NCI-H774 (cell line): ENCODE measurements around the gene ATP2C2.
"Not testable (repeated sequence)": the region's sequence is repeated elsewhere in the genome, so short reads cannot be mapped to it uniquely, and the experiment has no call there.

Experiments used
- DNase-seq: peaks from one replicate; lab custom pipeline; 2025; lab: John Stamatoyannopoulos, UW

Gene ATP2C2

DNA sequence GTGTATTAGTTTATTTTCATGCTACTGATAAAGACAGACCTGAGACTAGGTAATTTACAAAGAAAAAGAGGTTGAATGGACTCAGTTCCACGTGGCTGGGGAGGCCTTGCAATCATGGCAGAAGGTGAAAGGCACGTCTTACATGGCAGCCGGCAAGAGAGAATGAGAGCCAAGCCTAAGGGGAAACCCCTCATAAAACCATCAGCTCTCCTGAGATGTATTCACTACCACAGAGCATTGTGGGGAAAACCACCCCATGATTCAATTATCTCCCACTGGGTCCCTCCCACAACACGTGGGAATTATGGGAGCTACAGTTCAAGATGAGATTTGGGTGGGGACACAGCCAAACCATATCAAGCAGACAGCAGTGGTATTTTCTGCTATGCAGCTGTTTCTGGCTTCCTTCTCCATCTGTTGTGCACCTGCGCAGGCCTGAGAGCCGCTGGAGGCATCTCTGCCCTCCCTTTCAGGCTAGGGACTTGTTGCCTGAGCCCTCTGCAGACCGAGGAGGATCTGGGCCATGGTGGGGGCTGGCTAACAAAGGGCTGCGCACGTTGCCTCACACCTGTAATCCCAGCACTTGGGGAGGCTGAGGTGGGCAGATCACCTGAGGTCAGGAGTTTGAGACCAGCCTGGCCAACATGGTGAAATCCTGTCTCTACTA lies 82.8 kb downstream of the ATP2C2 start:
- not testable (repeated sequence) for DNase-seq

DNA sequence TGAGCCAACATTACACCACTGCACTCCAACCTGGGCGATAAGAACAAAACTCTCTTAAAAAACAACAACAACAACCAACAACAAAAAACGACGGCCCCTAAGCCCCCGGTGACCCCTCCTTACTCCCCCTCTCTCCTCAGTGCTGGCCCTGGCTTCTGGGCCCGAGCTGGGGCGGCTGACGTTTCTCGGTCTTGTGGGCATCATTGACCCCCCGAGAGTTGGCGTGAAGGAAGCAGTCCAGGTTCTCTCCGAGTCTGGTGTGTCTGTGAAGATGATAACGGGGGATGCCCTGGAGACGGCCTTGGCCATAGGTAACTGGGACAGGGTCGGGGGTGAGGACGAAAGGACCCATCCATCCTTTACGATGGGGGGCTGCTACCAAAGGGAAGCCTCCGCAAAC lies 83.4 kb downstream of the ATP2C2 start:
- DNase-seq, result no peak

- no peak for DNase-seq
Observed at GRCh38 chr16:84453061-84453752, 84.9 kb downstream of the ATP2C2 start.

DNA sequence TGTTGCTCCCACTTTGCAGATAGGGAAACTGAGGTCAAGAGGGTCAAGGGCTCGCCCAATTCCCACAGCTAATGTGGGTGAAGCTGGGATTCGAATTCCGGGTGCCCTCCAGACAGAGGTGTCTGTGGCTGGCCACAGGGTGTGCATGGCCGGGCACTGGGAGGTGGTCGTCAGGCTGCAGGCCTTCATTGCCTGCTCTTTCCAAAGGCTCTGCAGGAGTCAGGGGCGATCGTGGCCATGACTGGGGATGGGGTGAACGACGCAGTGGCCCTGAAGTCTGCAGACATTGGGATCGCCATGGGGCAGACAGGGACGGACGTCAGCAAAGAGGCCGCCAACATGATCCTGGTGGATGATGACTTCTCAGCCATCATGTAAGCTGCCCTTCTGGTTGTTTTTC lies 86.3 kb downstream of the ATP2C2 start:
- DNase-seq, result no peak

GRCh38 chr16:84455031-84455430 lies 86.7 kb downstream of the ATP2C2 start:
- DNase-seq, result no peak

DNA sequence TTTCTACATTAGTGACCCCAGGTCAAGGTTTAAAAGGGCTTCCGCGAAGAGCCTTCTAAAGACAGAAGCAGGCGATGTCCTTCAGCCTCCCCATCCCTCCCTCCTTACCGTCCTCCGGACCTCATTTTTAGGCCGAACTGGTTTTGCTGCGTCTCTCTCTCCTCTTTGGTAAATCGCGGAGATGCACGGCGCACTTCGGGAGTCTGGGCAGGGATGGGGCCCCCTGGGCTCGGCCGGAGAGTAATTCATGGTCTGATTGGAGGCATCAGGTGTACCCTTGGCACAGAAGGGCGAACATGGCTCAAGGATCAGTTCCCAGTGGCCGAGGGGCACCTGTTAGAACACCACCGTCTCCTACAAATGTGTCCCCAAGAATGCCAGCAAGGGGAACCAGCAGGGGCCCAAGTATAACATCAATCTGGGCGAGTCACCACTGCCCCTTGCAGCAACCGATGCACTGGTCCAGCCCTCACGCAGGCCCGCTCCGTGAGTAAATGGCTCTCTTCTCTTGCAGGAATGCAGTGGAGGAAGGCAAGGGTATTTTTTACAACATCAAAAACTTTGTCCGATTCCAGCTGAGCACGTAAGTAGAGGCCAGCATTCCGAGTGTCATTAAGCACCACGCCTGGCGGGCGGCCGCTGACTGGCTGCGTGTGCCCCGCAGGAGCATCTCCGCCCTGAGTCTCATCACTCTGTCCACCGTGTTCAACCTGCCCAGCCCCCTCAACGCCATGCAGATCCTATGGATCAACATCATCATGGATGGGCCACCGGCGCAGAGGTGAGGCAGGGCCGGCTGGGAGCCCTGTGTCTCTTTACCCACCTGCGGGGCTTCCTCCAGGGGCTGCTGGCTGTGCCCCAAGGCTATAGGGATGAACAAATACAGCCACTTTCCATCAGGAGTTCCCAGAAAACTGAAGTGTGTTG lies 90.5 kb downstream of the ATP2C2 start:
- no peak for DNase-seq

DNA sequence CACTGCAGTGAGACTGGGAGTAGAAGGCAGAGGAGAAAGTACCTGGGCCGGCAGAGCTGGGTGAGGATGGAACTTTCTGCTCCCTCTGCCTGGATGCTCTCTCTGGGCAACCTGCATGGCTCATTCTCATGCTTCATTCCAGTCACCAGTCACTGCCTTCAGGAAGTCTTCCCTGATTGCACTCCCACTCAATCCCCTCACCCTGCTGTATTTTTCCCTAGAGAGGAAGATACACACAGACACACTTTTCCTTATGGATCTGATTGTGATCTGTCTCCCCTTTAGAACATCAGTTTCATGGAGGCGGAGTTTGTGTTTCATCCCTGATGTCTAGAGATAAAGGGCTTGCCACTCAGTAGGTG lies 91.2 kb downstream of the ATP2C2 start:
- no peak for DNase-seq

DNA sequence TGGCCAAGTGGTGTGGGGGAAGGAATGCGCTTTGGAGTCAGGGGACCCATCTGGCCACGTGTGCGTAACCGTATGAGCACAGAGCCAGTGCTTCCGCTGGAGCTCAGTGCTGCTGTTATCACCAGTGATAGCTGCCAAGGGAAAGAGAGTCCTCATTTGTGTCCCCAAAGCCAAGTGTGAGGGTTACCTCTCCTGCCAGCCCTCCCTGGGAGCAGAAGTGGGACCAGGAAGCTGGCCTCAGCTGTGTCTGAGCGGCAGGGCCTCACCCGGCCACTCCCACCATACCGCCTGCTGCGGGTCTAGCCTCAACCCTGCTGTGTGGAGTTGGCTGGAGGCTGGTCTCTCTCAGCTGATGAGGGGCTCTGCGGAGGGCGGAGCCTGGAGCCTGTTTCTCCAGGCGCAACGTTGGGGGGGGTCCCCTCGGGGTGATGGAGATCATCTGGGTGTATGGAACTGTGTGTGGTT lies 91.6 kb downstream of the ATP2C2 start:
- DNase-seq, result no peak

- no peak for DNase-seq
Observed at GRCh38 chr16:84460406-84461028, 92.2 kb downstream of the ATP2C2 start.

- DNase-seq, result no peak
Observed at GRCh38 chr16:84461029-84461412, 92.7 kb downstream of the ATP2C2 start.

DNA sequence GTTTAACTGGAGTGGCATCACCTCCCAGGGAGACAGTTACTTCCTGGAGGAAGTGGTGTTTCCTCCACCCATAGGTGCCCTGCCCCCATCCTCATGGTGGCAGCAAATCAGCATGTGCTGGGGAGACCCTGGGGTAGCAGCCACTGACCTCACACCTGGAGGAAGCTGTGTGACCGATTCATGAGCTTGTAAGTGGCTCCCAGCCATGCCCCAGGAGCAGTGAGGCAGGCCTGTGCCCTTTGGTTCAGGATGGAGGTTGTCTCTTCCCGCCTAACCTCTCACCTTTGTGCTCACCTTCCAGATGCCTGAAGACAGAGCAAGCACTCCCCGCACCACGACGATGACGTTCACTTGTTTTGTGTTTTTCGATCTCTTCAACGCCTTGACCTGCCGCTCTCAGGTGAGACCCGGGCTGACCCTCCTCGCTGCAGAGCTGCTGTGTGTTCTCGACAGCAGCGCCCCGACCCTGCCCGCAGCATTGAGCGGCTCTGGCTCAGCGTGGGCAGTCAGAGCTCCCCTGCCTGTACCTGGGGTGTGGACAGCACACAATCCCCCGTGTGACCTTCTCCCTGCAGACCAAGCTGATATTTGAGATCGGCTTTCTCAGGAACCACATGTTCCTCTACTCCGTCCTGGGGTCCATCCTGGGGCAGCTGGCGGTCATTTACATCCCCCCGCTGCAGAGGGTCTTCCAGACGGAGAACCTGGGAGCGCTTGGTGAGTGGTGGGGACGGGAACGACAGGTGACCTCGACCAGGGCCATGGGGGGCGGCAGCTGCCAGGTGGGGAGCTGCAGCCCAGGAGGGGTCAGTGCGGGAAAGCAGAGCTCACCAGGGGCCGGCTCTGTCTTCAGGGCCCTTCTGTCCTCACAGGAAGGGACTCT lies 93.3 kb downstream of the ATP2C2 start:
- no peak for DNase-seq

GRCh38 chr16:84462296-84463210 lies 94.2 kb downstream of the ATP2C2 start:
- DNase-seq, result no peak

DNA sequence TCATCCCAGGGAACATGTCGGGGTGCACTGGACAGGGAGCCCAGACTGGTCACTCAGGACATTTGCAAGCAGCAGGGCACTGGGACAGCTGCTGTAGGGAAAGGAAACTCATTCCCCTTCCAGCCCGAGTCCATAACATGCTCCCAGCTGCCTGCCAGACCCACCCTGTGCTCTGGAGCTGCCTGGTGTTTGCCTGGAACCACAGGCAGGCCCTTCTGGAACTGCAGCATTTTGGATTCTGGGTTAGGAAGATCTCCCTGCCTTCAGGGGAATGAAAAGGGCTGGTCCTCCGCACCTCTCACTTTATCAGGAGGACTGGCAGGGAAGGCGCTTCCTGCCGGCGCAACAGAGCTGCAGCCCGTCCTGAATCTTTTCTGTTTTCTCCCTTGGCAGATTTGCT lies 94.9 kb downstream of the ATP2C2 start:
- DNase-seq, result no peak

DNA sequence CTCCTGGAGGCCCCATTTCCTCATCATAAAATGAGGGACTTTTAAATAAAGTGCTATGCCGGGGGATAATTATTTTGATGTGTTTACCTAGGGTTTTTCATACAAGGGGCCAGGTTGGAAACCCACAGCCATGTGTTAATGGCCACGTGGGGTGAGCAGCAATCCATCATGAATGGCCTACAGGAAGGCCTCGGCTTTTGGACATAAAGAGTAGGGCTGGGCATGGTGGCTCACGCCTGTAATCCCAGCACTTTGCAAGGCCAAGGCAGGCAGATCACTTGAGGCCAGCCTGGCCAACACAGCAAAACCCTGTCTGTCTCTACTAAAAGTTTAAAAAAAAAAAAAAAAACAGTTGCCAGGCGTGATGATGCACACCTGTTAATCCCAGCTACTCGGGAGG lies 95.8 kb downstream of the ATP2C2 start:
- no peak for DNase-seq

- no peak for DNase-seq
Observed at GRCh38 chr16:84465154-84465553, 96.8 kb downstream of the ATP2C2 start.

DNA sequence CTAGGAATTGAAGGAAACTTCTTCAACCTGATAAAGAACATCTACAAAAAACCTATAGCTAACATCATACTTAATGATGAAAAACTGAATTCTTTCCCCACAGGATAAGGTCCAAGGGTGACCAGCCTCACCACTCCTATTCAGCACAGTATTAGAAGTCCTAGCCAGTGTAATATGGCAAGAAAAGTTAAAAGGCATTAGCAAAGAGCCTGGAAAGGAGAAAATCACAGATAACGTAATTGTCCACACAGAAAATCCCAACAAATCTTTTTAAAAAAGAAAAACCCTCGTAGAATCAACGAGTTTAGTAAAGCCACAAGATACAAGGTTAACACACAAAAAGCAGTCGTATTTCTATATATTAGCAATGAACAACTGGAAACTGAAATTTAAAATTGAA lies 98.4 kb downstream of the ATP2C2 start:
- DNase-seq, result no peak

DNA sequence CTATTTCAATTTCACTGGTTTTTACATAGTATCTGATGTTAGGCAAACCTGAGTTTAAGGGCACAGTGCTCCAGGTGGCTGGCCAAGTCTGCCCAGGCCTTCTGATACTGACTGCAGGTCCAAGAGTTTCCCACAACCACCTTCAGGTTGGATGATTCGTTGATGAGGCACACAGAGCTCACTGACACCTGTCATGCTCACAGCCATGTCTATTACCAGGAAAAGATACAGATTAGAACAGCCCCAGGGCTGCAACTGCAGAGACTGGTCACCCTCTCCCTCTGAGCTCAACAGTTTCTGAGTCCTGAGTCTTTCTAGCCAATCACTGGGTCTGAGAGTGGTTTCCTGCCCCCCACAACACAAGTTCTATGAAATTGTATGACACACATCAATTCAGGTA lies 98.9 kb downstream of the ATP2C2 start:
- DNase-seq, result no peak

DNA sequence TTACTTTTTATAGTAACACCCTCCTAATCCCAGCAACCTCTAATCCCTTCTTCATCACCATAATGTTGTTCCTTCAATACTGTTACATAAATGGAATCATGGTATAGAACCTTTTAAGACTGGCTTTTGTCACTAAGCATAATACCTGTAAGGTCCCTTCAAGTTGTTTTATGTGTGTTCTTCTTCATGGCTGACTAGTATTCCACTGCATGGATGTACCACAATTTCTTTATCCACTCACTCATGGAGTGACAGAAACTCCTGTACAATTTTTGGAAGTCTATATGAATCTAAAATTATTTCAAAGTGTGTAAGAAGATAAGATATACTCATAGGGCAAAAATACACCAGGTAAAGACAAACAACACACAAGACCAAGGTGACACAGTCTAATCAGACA lies 99.4 kb downstream of the ATP2C2 start:
- no peak for DNase-seq

DNA sequence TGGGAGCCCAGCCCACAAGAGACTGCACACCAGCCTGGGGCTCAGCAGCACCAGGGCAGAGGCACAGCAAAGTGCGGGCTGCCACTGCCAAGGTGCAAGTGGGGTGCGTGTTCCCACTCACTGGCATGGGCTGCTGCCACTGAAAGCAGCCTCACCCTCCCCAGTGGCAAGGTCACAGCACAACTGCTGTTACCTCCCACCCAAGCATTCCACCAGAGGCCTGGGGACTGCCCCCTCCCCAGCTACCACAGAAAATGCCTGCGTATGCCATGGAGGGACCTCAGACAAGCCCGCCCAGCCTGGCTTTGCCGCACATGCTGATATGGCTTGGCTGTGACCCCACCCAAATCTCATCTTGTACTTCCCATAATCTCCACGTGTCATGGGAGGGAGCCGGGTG lies 103.0 kb downstream of the ATP2C2 start:
- DNase-seq, result no peak

GRCh38 chr16:84471966-84472365 lies 103.6 kb downstream of the ATP2C2 start:
- no peak for DNase-seq
